CD14-positive monocyte (primary cell): Measurements from ENCODE around the gene SH2D3C. TPM values are rescaled to one million over a fixed set of nuclear protein-coding genes. Genes with fewer than 3 reads are reported as not detected.

Experiments used
- DNase-seq, 3 donors: peaks; one replicate each; pipeline ENCODE4 v3.0.0-alpha.2; 2011 to 2022
- H2AFZ ChIP-seq: 2 replicates; pipeline ENCODE4 v1.6.0; 2012; ENCODE audit warnings: mild to moderate bottlenecking, low read depth, low read length, inconsistent platforms; ENCODE audit not compliant: insufficient read depth, poor library complexity, severe bottlenecking
- H3K27ac ChIP-seq, 2 donors: 1 replicate in 1 of 2; 2 replicates in 1 of 2; pipeline ENCODE4 v1.5.1; 2012 to 2013; ENCODE audit warnings: low read length in 2 of 2, control low read depth in 1 of 2, inconsistent platforms in 1 of 2, low read depth in 1 of 2, mild to moderate bottlenecking in 1 of 2
- H3K27me3 ChIP-seq, 2 donors: one replicate each; pipeline versions ENCODE4 v1.6.0 to v1.6.1; 2011 to 2013; ENCODE audit warnings: low read length in 2 of 2; ENCODE audit not compliant: control insufficient read depth in 2 of 2, insufficient read depth in 2 of 2
- H3K36me3 ChIP-seq, 2 donors: replicated peaks in 1 of 2; 1 replicate in 1 of 2; 2 replicates in 1 of 2; pipeline versions ENCODE4 v1.5.1 to v1.6.1; 2012 to 2013; ENCODE audit warnings: low read length in 2 of 2, control low read depth in 1 of 2, inconsistent platforms in 1 of 2, mild to moderate bottlenecking in 1 of 2; ENCODE audit not compliant: insufficient read depth in 2 of 2, control insufficient read depth in 1 of 2
- H3K4me1 ChIP-seq, 2 donors: 1 replicate in 1 of 2; 2 replicates in 1 of 2; pipeline versions ENCODE4 v1.5.1 to v1.6.1; 2012 to 2013; ENCODE audit warnings: low read length in 2 of 2, control low read depth in 1 of 2, inconsistent platforms in 1 of 2, mild to moderate bottlenecking in 1 of 2, moderate library complexity in 1 of 2; ENCODE audit not compliant: insufficient read depth in 2 of 2, control insufficient read depth in 1 of 2
- H3K4me2 ChIP-seq: replicated peaks from 2 replicates; pipeline ENCODE3; 2012; ENCODE audit warnings: low read length, moderate library complexity, mild to moderate bottlenecking; ENCODE audit not compliant: poor library complexity, severe bottlenecking; ENCODE audit errors: extremely low read depth
- H3K4me3 ChIP-seq, 3 experiments: fragments of 200-600 bp in 1 of 3; sonication (generic) in 1 of 3; replicated peaks in 1 of 3; 1 replicate in 2 of 3; 2 replicates in 1 of 3; pipeline ENCODE4 v1.5.1; 2011 to 2013; ENCODE audit warnings: low read length in 3 of 3, mild to moderate bottlenecking in 3 of 3, control low read depth in 2 of 3, low read depth in 2 of 3, inconsistent platforms in 1 of 3, moderate library complexity in 1 of 3
- H3K79me2 ChIP-seq: 2 replicates; pipeline ENCODE4 v1.6.0; 2012; ENCODE audit warnings: mild to moderate bottlenecking, control low read depth, inconsistent platforms, low read length, moderate library complexity; ENCODE audit not compliant: insufficient read depth
- H3K9ac ChIP-seq: 2 replicates; pipeline ENCODE4 v1.6.0; 2017; ENCODE audit warnings: low read length, mild to moderate bottlenecking; ENCODE audit not compliant: insufficient read depth, poor library complexity, severe bottlenecking
- H3K9me3 ChIP-seq, 2 donors: replicated peaks in 1 of 2; 1 replicate in 1 of 2; 2 replicates in 1 of 2; pipeline versions ENCODE4 v1.5.1 to v1.6.1; 2012 to 2013; ENCODE audit warnings: low read length in 2 of 2, control low read depth in 1 of 2; ENCODE audit not compliant: control insufficient read depth in 1 of 2, insufficient read depth in 1 of 2
- H4K20me1 ChIP-seq: 2 replicates; pipeline ENCODE4 v1.6.0; 2012; ENCODE audit warnings: mild to moderate bottlenecking, low read length, control low read depth, moderate library complexity; ENCODE audit not compliant: insufficient read depth
- H3K27ac Mint-ChIP-seq, 7 donors: one replicate each; pipeline ENCODE4 v1.8.0; 2020; ENCODE audit warnings: mild to moderate bottlenecking in 7 of 7, mixed read lengths in 7 of 7, moderate library complexity in 6 of 7, inconsistent platforms in 2 of 7
- H3K27me3 Mint-ChIP-seq, 3 donors: one replicate each; pipeline ENCODE4 v1.8.0; 2021 to 2022; ENCODE audit warnings: low read depth in 3 of 3, mild to moderate bottlenecking in 3 of 3, mixed read lengths in 3 of 3, moderate library complexity in 3 of 3, inconsistent platforms in 1 of 3
- H3K36me3 Mint-ChIP-seq, 2 donors: one replicate each; pipeline ENCODE4 v1.8.0; 2020; ENCODE audit warnings: mixed read lengths in 2 of 2, inconsistent platforms in 1 of 2, mild to moderate bottlenecking in 1 of 2
- H3K4me1 Mint-ChIP-seq: one replicate; pipeline ENCODE4 v1.8.0; 2020; ENCODE audit warnings: mild to moderate bottlenecking, mixed read lengths
- H3K4me3 Mint-ChIP-seq, 2 donors: one replicate each; pipeline ENCODE4 v1.8.0; 2020; ENCODE audit warnings: mild to moderate bottlenecking in 2 of 2, mixed read lengths in 2 of 2, moderate library complexity in 1 of 2
- H3K9me3 Mint-ChIP-seq, 7 donors: one replicate each; pipeline ENCODE4 v1.8.0; 2020 to 2022; ENCODE audit warnings: mixed read lengths in 7 of 7, mild to moderate bottlenecking in 6 of 7, moderate library complexity in 6 of 7, inconsistent platforms in 2 of 7
- WGBS: methylation state at CpG from one replicate; pipeline ENCODE4 v1.1.5; 2013; ENCODE audit warnings: missing lambda C conversion rate; ENCODE audit not compliant: insufficient coverage; 5-methylcytosine and 5-hydroxymethylcytosine counted together
- intact Hi-C, 2 donors: fragments of 100-400 bp; cut with micrococcal nuclease; formaldehyde crosslinking; loops; one replicate each; pipeline versions ENCODE4 v1.15.0 to v1.15.1; 2023
- polyA plus RNA-seq, 3 donors: library from polyadenylated mRNA; depleted of rRNA in 1 of 3; unstranded in 2 of 3; stranded (reverse) in 1 of 3; fragments of 300-500 nt in 2 of 3; fragments of >200 nt in 1 of 3; fragmentation: Illumina TruSeq in 2 of 3; gene quantifications; 1 replicate in 2 of 3; 2 replicates in 1 of 3; pipeline ENCODE4 v1.2.3, GENCODE V29; 2012 to 2021
- TF ChIP-seq, protein P1 (sequence below): fragments of 200-600 bp; IDR thresholded peaks from one replicate; pipeline ENCODE4 v1.8.0; 2022; ENCODE audit warnings: antibody characterized with exemption, mild to moderate bottlenecking

The SH2D3C gene
- polyA plus RNA-seq, 3 donors = 11.5 to 47.3 (median 20.5) TPM

DNA sequence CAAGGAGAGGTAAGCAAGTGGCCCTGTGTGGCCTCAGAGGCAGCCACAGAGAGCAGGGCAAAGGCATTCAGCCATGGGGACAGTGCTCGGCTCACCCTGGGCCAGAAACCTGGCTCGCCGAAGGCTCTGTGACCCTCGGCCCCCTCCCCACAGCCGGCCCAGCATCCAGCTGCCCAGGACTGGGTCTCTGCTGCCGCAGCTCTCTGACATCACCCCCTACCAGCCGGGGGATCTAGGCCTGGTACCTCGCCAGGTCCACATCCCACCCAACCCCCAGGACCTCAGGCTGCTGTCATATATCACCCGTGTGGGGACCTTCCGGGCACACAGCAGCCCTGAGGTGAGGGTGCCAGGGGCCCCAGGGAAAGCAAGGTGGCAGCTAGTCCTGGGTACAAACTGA lies 65.6 kb downstream of the SH2D3C start:
- Mint-ChIP-seq H3K36me3 (peaks cover 2% of the 10 kb centered on the region in 2 donors), H3K9me3 (peaks cover 2 to 7% (median 5%) of the 10 kb centered on the region in 7 donors), H3K27me3 (peaks cover 11 to 27% (median 17%) of the 10 kb centered on the region in 3 donors), H3K27ac (no peak overlapping the region), H3K4me3 (no peak overlapping the region), H3K4me1 (peaks cover 18% of the 10 kb centered on the region)
- intact Hi-C loops = no loop called here
- no peak overlapping the region for H3K4me3 ChIP-seq
- no peak for DNase-seq
- no peak overlapping the region for H3K27ac ChIP-seq
- no peaks in the 10 kb centered on the region for H3K79me2 ChIP-seq
- H2AFZ ChIP-seq = no peak overlapping the region
- H3K36me3 ChIP-seq = no peaks in the 10 kb centered on the region
- no peak overlapping the region for H3K9ac ChIP-seq
- H3K9me3 ChIP-seq = peaks cover 0 to 2% of the 10 kb centered on the region in 2 donors
- H3K4me1 ChIP-seq = peaks cover 19 to 28% of the 10 kb centered on the region in 2 donors
- no peaks in the 10 kb centered on the region for H4K20me1 ChIP-seq
- no peak overlapping the region for H3K4me2 ChIP-seq
- TF ChIP-seq, protein P1, sequence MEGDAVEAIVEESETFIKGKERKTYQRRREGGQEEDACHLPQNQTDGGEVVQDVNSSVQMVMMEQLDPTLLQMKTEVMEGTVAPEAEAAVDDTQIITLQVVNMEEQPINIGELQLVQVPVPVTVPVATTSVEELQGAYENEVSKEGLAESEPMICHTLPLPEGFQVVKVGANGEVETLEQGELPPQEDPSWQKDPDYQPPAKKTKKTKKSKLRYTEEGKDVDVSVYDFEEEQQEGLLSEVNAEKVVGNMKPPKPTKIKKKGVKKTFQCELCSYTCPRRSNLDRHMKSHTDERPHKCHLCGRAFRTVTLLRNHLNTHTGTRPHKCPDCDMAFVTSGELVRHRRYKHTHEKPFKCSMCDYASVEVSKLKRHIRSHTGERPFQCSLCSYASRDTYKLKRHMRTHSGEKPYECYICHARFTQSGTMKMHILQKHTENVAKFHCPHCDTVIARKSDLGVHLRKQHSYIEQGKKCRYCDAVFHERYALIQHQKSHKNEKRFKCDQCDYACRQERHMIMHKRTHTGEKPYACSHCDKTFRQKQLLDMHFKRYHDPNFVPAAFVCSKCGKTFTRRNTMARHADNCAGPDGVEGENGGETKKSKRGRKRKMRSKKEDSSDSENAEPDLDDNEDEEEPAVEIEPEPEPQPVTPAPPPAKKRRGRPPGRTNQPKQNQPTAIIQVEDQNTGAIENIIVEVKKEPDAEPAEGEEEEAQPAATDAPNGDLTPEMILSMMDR = no peak
- H3K27me3 ChIP-seq = peaks cover 0 to 2% of the 10 kb centered on the region in 2 donors
- 97% methylated on average over 7 of the region's 10 CpGs for WGBS

DNA sequence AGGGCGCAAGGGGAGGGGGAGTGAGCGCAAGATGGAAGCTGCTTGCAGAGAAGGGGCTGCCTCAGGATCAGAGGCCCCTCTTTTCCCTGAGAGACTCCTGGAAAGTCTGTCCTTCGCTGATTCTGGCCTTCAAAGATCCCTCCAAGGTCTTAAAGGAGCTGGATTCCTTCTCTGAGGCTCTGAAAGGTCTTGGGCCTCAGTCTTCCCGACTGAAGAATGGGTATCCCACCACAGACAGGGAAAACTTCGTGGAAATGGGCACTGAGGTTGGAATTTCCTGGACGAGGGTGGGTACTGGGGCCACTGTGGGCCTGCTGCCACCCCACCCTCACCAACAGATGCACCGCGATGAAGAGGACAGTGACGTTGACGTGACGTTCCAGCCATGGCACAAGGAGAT lies 66.1 kb downstream of the SH2D3C start:
- Histone ChIP-seq H3K27ac (no peak overlapping the region), H3K9ac (no peak overlapping the region), H3K36me3 (no peaks in the 10 kb centered on the region), H4K20me1 (no peaks in the 10 kb centered on the region), H3K27me3 (peaks cover 0 to 2% of the 10 kb centered on the region in 2 donors), H3K4me3 (no peak overlapping the region), H3K9me3 (peaks cover 0 to 2% of the 10 kb centered on the region in 2 donors), H2AFZ (no peak overlapping the region), H3K79me2 (no peaks in the 10 kb centered on the region), H3K4me2 (no peak overlapping the region), H3K4me1 (peaks cover 19 to 28% of the 10 kb centered on the region in 2 donors)
- peaks cover 18% of the 10 kb centered on the region for H3K4me1 Mint-ChIP-seq
- H3K4me3 Mint-ChIP-seq = no peak overlapping the region
- no peak overlapping the region for H3K27ac Mint-ChIP-seq
- intact Hi-C loops = no loop called here
- peaks cover 2% of the 10 kb centered on the region in 2 donors for H3K36me3 Mint-ChIP-seq
- H3K9me3 Mint-ChIP-seq = peaks cover 2 to 7% (median 5%) of the 10 kb centered on the region in 7 donors
- TF ChIP-seq, protein P1 = no peak
- no peak for DNase-seq
- H3K27me3 Mint-ChIP-seq = peaks cover 11 to 27% (median 17%) of the 10 kb centered on the region in 3 donors
- 92% methylated on average over 10 of the region's 11 CpGs for WGBS
